K562 (cell line): Measurements from ENCODE around the gene HOXA7.

ENCODE experiments used
- ARNT ChIP-seq, 2 experiments: fragments of 450-650 bp; IDR thresholded peaks; 2 replicates each; pipeline ENCODE4 v1.6.1; 2016; ENCODE audit warnings: mild to moderate bottlenecking in 1 of 2
- DMBX1 ChIP-seq: fragments of 250-450 bp; sonication (Bioruptor Pico); IDR thresholded peaks from 2 replicates; pipeline ENCODE4 v1.8.0; 2022; ENCODE audit warnings: inconsistent platforms, mild to moderate bottlenecking, moderate library complexity, borderline replicate concordance
- FOXP1 ChIP-seq: sonication (generic); formaldehyde crosslinking; IDR thresholded peaks from 2 replicates; pipeline ENCODE4 v1.8.0; 2022; ENCODE audit warnings: mild to moderate bottlenecking, missing genetic modification reagents
- MIER1 ChIP-seq: fragments of 450-650 bp; IDR thresholded peaks from 2 replicates; pipeline ENCODE4 v1.6.1; 2016; ENCODE audit warnings: antibody characterized with exemption, mild to moderate bottlenecking, low read depth
- MTA1 ChIP-seq: fragments of 450-650 bp; IDR thresholded peaks from 2 replicates; pipeline ENCODE4 v1.6.1; 2017; ENCODE audit warnings: borderline replicate concordance
- TAF7 ChIP-seq: fragments of 450-650 bp; IDR thresholded peaks from 2 replicates; pipeline ENCODE4 v1.6.1; 2016; ENCODE audit warnings: missing genetic modification characterization, missing compliant biosample characterization
- YY1 ChIP-seq, 3 experiments: IDR thresholded peaks; 2 replicates each; pipeline ENCODE4 v1.6.1; 2011; ENCODE audit warnings: low read length in 2 of 3, mild to moderate bottlenecking in 2 of 3, moderate library complexity in 2 of 3, borderline replicate concordance in 1 of 3, control low read depth in 1 of 3, low read depth in 1 of 3; ENCODE audit not compliant: insufficient read depth in 3 of 3, insufficient replicate concordance in 2 of 3, control insufficient read depth in 1 of 3, insufficient read length in 1 of 3; ENCODE audit errors: extremely low read depth in 1 of 3
- TF ChIP-seq, protein P1 (sequence below), 3 experiments: IDR thresholded peaks in 2 of 3; conservative IDR thresholded peaks in 1 of 3; 2 replicates each; pipeline ENCODE4 v1.5.1; 2011 to 2012; ENCODE audit warnings: low read length in 3 of 3, mild to moderate bottlenecking in 3 of 3, control low read depth in 2 of 3, improper control_type of control experiment in 1 of 3, inconsistent platforms in 1 of 3, low read depth in 1 of 3, mixed read lengths in 1 of 3, moderate library complexity in 1 of 3; ENCODE audit not compliant: insufficient read depth in 2 of 3
- TF ChIP-seq, protein P2 (sequence below): sonication (generic); formaldehyde crosslinking; IDR thresholded peaks from 2 replicates; pipeline ENCODE4 v1.8.0; 2022; ENCODE audit warnings: mild to moderate bottlenecking, missing genetic modification reagents
- TF ChIP-seq, protein P3 (sequence below): fragments of 150-350 bp; IDR thresholded peaks from 2 replicates; pipeline ENCODE4 v1.6.1; 2014; ENCODE audit warnings: low read depth, mild to moderate bottlenecking, low read length, borderline replicate concordance

DNA sequence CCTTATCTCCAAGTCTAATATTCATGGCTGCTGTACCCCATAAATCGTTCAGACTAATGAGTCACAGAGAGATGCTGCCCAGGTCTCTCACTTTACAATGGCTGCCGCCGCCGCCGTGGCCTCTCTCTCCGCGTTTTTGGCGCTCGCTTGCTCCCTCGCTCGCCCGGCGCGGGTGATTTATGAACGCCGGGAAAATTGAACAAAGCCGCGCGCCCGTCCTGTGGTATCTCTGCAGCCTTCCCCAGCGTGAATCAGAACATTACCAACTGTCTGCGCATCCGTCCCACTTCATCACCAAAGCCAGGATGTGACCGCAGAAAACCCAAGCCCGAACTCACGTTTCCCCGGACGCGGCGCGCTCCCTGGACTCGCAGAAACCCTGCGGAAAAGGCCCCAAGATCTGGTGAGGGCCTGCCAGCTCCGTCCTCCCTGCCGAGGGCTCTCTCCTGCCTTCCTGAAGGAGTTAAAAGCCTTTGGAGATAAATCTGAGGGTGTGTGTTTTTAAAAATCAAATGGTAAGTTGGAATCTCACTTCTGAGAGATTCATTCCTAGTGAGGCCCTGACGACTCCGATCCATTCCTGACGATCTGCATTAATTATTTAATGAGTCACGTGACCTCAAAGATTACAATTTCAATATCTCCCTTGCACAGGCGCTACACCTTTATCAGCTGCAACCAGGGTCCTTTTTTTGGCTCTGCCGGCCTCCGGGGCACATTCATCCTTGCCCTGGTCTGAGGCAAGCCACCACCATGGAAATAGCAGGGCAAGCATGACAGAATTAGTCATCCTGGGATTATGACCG is 32.2 kb downstream of the HOXA7 start:
- TF ChIP-seq TAF7 (tag): no peak
- TF ChIP-seq ARNT (IDR thresholded peaks at IDR 0.05): no peak
- TF ChIP-seq, protein P1, sequence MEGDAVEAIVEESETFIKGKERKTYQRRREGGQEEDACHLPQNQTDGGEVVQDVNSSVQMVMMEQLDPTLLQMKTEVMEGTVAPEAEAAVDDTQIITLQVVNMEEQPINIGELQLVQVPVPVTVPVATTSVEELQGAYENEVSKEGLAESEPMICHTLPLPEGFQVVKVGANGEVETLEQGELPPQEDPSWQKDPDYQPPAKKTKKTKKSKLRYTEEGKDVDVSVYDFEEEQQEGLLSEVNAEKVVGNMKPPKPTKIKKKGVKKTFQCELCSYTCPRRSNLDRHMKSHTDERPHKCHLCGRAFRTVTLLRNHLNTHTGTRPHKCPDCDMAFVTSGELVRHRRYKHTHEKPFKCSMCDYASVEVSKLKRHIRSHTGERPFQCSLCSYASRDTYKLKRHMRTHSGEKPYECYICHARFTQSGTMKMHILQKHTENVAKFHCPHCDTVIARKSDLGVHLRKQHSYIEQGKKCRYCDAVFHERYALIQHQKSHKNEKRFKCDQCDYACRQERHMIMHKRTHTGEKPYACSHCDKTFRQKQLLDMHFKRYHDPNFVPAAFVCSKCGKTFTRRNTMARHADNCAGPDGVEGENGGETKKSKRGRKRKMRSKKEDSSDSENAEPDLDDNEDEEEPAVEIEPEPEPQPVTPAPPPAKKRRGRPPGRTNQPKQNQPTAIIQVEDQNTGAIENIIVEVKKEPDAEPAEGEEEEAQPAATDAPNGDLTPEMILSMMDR (IDR thresholded peaks at IDR 0.05 in 2 of 3, conservative IDR thresholded peaks at IDR 0.05 in 1 of 3; ENCODE audit: insufficient read depth in 2 of 3, low read depth in 1 of 3, low read length in 3 of 3): no peak
- TF ChIP-seq, protein P2, sequence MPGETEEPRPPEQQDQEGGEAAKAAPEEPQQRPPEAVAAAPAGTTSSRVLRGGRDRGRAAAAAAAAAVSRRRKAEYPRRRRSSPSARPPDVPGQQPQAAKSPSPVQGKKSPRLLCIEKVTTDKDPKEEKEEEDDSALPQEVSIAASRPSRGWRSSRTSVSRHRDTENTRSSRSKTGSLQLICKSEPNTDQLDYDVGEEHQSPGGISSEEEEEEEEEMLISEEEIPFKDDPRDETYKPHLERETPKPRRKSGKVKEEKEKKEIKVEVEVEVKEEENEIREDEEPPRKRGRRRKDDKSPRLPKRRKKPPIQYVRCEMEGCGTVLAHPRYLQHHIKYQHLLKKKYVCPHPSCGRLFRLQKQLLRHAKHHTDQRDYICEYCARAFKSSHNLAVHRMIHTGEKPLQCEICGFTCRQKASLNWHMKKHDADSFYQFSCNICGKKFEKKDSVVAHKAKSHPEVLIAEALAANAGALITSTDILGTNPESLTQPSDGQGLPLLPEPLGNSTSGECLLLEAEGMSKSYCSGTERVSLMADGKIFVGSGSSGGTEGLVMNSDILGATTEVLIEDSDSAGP (CRISPR knock-in tag): no peak
- TF ChIP-seq, protein P3, sequence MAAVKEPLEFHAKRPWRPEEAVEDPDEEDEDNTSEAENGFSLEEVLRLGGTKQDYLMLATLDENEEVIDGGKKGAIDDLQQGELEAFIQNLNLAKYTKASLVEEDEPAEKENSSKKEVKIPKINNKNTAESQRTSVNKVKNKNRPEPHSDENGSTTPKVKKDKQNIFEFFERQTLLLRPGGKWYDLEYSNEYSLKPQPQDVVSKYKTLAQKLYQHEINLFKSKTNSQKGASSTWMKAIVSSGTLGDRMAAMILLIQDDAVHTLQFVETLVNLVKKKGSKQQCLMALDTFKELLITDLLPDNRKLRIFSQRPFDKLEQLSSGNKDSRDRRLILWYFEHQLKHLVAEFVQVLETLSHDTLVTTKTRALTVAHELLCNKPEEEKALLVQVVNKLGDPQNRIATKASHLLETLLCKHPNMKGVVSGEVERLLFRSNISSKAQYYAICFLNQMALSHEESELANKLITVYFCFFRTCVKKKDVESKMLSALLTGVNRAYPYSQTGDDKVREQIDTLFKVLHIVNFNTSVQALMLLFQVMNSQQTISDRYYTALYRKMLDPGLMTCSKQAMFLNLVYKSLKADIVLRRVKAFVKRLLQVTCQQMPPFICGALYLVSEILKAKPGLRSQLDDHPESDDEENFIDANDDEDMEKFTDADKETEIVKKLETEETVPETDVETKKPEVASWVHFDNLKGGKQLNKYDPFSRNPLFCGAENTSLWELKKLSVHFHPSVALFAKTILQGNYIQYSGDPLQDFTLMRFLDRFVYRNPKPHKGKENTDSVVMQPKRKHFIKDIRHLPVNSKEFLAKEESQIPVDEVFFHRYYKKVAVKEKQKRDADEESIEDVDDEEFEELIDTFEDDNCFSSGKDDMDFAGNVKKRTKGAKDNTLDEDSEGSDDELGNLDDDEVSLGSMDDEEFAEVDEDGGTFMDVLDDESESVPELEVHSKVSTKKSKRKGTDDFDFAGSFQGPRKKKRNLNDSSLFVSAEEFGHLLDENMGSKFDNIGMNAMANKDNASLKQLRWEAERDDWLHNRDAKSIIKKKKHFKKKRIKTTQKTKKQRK: no peak
- no peak for TF ChIP-seq MIER1
- no peak for TF ChIP-seq MTA1
- TF ChIP-seq YY1 (IDR thresholded peaks at IDR 0.05; ENCODE audit: borderline replicate concordance in 1 of 3, control insufficient read depth in 1 of 3, extremely low read depth in 1 of 3, insufficient read depth in 3 of 3, insufficient read length in 1 of 3, insufficient replicate concordance in 2 of 3, low read depth in 1 of 3, low read length in 2 of 3): no peak
- TF ChIP-seq DMBX1 (CRISPR knock-in tag): no peak
- TF ChIP-seq FOXP1 (CRISPR knock-in tag): no peak
